Liver (tissue), 3 donors: Measurements from ENCODE around the gene TUFT1.

ENCODE experiments used
- CTCF ChIP-seq: fragments of 150-350 bp; IDR thresholded peaks from 2 replicates; pipeline ENCODE4 v1.5.1; 2017; ENCODE audit warnings: improper control_type of control experiment, low read depth, low read length; ENCODE audit not compliant: missing input control
- EGR1 ChIP-seq, 2 donors: IDR thresholded peaks; 2 replicates each; pipeline ENCODE4 v1.6.1; 2016 to 2018; ENCODE audit warnings: antibody characterized with exemption in 2 of 2, low read depth in 2 of 2
- GABPA ChIP-seq, 2 donors: IDR thresholded peaks in 1 of 2; conservative IDR thresholded peaks in 1 of 2; 2 replicates each; pipeline ENCODE4 v1.6.1; 2016; ENCODE audit warnings: antibody characterized with exemption in 2 of 2, mild to moderate bottlenecking in 1 of 2, moderate library complexity in 1 of 2
- HNF4A ChIP-seq, 2 donors: conservative IDR thresholded peaks; 2 replicates each; pipeline ENCODE4 v1.6.1; 2016; ENCODE audit warnings: antibody characterized with exemption in 2 of 2, mild to moderate bottlenecking in 2 of 2
- JUND ChIP-seq, 2 donors: IDR thresholded peaks; 2 replicates each; pipeline ENCODE4 v1.6.1; 2016; ENCODE audit warnings: antibody characterized with exemption in 2 of 2
- RAD21 ChIP-seq, 2 donors: IDR thresholded peaks; 2 replicates each; pipeline ENCODE4 v1.6.1; 2016; ENCODE audit warnings: antibody characterized with exemption in 2 of 2, mild to moderate bottlenecking in 2 of 2
- SP1 ChIP-seq: IDR thresholded peaks from 2 replicates; pipeline ENCODE4 v1.6.1; 2018; ENCODE audit warnings: antibody characterized with exemption, mild to moderate bottlenecking
- TAF1 ChIP-seq: conservative IDR thresholded peaks from 2 replicates; pipeline ENCODE4 v1.6.1; 2016; ENCODE audit warnings: antibody characterized with exemption, mild to moderate bottlenecking
- TF ChIP-seq, protein P1 (sequence below): IDR thresholded peaks from 2 replicates; pipeline ENCODE4 v1.6.1; 2016; ENCODE audit warnings: antibody characterized with exemption
- TF ChIP-seq, protein P2 (sequence below): IDR thresholded peaks from 2 replicates; pipeline ENCODE4 v1.6.1; 2016; ENCODE audit warnings: antibody characterized with exemption
- TF ChIP-seq, protein P3 (sequence below): IDR thresholded peaks from 2 replicates; pipeline ENCODE4 v1.6.1; 2016; ENCODE audit warnings: antibody characterized with exemption, mild to moderate bottlenecking
- TF ChIP-seq, protein P4 (sequence below): IDR thresholded peaks from 2 replicates; pipeline ENCODE4 v1.6.1; 2016; ENCODE audit warnings: antibody characterized with exemption
- donor health status: healthy.
- donor health status: healthy.

- peak in 1 of 2 donors; percentile 7 for TF ChIP-seq HNF4A (conservative IDR thresholded peaks at IDR 0.05)
- TF ChIP-seq RAD21 (IDR thresholded peaks at IDR 0.05), result no peak
- TF ChIP-seq, protein P1, sequence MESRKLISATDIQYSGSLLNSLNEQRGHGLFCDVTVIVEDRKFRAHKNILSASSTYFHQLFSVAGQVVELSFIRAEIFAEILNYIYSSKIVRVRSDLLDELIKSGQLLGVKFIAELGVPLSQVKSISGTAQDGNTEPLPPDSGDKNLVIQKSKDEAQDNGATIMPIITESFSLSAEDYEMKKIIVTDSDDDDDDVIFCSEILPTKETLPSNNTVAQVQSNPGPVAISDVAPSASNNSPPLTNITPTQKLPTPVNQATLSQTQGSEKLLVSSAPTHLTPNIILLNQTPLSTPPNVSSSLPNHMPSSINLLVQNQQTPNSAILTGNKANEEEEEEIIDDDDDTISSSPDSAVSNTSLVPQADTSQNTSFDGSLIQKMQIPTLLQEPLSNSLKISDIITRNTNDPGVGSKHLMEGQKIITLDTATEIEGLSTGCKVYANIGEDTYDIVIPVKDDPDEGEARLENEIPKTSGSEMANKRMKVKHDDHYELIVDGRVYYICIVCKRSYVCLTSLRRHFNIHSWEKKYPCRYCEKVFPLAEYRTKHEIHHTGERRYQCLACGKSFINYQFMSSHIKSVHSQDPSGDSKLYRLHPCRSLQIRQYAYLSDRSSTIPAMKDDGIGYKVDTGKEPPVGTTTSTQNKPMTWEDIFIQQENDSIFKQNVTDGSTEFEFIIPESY, result no peak
- no peak for TF ChIP-seq CTCF
- no peak for TF ChIP-seq TAF1
- TF ChIP-seq GABPA (IDR thresholded peaks at IDR 0.05 in 1 of 2, conservative IDR thresholded peaks at IDR 0.05 in 1 of 2), result no peak
- TF ChIP-seq, protein P2, sequence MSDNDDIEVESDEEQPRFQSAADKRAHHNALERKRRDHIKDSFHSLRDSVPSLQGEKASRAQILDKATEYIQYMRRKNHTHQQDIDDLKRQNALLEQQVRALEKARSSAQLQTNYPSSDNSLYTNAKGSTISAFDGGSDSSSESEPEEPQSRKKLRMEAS, result no peak
- TF ChIP-seq EGR1 (IDR thresholded peaks at IDR 0.05; ENCODE audit: low read depth in 2 of 2), result no peak
- TF ChIP-seq, protein P3, sequence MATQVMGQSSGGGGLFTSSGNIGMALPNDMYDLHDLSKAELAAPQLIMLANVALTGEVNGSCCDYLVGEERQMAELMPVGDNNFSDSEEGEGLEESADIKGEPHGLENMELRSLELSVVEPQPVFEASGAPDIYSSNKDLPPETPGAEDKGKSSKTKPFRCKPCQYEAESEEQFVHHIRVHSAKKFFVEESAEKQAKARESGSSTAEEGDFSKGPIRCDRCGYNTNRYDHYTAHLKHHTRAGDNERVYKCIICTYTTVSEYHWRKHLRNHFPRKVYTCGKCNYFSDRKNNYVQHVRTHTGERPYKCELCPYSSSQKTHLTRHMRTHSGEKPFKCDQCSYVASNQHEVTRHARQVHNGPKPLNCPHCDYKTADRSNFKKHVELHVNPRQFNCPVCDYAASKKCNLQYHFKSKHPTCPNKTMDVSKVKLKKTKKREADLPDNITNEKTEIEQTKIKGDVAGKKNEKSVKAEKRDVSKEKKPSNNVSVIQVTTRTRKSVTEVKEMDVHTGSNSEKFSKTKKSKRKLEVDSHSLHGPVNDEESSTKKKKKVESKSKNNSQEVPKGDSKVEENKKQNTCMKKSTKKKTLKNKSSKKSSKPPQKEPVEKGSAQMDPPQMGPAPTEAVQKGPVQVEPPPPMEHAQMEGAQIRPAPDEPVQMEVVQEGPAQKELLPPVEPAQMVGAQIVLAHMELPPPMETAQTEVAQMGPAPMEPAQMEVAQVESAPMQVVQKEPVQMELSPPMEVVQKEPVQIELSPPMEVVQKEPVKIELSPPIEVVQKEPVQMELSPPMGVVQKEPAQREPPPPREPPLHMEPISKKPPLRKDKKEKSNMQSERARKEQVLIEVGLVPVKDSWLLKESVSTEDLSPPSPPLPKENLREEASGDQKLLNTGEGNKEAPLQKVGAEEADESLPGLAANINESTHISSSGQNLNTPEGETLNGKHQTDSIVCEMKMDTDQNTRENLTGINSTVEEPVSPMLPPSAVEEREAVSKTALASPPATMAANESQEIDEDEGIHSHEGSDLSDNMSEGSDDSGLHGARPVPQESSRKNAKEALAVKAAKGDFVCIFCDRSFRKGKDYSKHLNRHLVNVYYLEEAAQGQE, result no peak
- TF ChIP-seq JUND (IDR thresholded peaks at IDR 0.05), result no peak
- TF ChIP-seq, protein P4, sequence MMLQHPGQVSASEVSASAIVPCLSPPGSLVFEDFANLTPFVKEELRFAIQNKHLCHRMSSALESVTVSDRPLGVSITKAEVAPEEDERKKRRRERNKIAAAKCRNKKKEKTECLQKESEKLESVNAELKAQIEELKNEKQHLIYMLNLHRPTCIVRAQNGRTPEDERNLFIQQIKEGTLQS, result no peak
- no peak for TF ChIP-seq SP1
These were observed 24.0 kb upstream of the TUFT1 start for GRCh38 chr1:151516031-151516511.
